ENCODE data around the gene PPIG. TPM values are rescaled to one million over a fixed set of nuclear protein-coding genes. Genes with fewer than 3 reads are reported as not detected.
A peak's percentile ranks its signal among the peaks of the same experiment; 100 is the strongest.

PPIG gene
- total and polyA plus RNA-seq, 9 of the 15 experiments (the other 6 are each of a cell fraction or from before 2014, with no cell fraction given), result 52.5 to 166 (median 124) TPM

DNA sequence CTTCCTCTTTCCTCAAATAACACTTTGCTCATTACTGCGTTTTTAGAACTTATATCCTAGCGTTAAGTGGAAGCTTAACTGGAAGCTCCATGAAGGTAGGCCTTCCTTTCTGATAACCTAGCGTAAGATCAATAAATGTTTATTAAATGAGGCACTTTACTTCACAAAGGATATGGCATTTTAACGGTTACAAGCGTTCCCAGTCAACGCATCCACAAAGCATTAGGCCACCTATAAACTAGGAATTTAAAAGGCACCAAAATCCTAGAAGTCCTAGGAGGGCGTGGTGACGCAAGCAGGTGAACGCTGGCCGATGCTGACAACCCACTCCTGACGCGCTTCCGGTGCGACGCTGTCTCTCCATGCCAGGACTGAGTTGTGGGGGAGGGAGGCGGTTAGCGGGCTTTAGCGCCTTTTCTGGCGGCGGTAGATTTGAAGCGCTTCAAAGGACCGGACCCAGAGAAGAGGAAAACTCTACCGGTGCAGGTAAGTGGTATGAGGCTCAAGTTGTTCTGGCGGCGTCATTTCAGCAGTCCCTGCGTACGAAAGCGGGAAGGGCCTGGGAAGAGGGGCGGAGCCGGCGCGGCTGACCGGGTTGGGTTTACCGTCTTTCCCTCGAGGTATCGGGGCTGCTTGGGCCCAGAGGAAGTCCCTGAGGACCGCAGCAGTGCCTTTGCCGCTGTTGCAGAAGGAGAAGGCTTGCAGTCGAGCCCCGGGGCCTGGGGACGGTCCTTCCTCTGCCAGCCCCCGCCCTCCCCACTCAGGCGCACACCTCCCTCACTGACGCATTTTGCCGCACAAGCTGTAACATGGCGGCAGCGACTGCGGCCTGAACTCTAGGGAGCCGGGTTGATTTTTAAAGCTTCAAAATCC is at the start of gene PPIG (continued):
- TF ChIP-seq, protein P1, sequence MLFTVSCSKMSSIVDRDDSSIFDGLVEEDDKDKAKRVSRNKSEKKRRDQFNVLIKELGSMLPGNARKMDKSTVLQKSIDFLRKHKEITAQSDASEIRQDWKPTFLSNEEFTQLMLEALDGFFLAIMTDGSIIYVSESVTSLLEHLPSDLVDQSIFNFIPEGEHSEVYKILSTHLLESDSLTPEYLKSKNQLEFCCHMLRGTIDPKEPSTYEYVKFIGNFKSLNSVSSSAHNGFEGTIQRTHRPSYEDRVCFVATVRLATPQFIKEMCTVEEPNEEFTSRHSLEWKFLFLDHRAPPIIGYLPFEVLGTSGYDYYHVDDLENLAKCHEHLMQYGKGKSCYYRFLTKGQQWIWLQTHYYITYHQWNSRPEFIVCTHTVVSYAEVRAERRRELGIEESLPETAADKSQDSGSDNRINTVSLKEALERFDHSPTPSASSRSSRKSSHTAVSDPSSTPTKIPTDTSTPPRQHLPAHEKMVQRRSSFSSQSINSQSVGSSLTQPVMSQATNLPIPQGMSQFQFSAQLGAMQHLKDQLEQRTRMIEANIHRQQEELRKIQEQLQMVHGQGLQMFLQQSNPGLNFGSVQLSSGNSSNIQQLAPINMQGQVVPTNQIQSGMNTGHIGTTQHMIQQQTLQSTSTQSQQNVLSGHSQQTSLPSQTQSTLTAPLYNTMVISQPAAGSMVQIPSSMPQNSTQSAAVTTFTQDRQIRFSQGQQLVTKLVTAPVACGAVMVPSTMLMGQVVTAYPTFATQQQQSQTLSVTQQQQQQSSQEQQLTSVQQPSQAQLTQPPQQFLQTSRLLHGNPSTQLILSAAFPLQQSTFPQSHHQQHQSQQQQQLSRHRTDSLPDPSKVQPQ (CRISPR knock-in tag; IDR thresholded peaks at IDR 0.05; ENCODE audit: borderline replicate concordance), result no peak
- TF ChIP-seq HMG20B (CRISPR knock-in tag; IDR thresholded peaks at IDR 0.05) (no peak; the same call in 1 of the 2 replicates), CBFA2T2 (conservative IDR thresholded peaks at IDR 0.05) (no peak), FIP1L1 (IDR thresholded peaks at IDR 0.05; ENCODE audit: low read depth, low read length, poor library complexity, severe bottlenecking) (peak; percentile 33), CEBPB (tag; IDR thresholded peaks at IDR 0.05) (peak; percentile 94), FOXJ2 (tag; IDR thresholded peaks at IDR 0.05) (peak; percentile 55; the same call in 1 of the 2 replicates), BRD4 (IDR thresholded peaks at IDR 0.05) (0 out of 2 replicates have a peak, but pooled peaks have one; percentile 66), MCM3 (IDR thresholded peaks at IDR 0.05) (no peak), ZBTB17 (CRISPR knock-in tag; IDR thresholded peaks at IDR 0.05) (peak; percentile 12; the same call in 1 of the 2 replicates)
- TF ChIP-seq, protein P2, sequence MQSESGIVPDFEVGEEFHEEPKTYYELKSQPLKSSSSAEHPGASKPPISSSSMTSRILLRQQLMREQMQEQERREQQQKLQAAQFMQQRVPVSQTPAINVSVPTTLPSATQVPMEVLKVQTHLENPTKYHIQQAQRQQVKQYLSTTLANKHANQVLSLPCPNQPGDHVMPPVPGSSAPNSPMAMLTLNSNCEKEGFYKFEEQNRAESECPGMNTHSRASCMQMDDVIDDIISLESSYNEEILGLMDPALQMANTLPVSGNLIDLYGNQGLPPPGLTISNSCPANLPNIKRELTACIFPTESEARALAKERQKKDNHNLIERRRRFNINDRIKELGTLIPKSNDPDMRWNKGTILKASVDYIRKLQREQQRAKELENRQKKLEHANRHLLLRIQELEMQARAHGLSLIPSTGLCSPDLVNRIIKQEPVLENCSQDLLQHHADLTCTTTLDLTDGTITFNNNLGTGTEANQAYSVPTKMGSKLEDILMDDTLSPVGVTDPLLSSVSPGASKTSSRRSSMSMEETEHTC (IDR thresholded peaks at IDR 0.05), result no peak
- TF ChIP-seq, protein P3, sequence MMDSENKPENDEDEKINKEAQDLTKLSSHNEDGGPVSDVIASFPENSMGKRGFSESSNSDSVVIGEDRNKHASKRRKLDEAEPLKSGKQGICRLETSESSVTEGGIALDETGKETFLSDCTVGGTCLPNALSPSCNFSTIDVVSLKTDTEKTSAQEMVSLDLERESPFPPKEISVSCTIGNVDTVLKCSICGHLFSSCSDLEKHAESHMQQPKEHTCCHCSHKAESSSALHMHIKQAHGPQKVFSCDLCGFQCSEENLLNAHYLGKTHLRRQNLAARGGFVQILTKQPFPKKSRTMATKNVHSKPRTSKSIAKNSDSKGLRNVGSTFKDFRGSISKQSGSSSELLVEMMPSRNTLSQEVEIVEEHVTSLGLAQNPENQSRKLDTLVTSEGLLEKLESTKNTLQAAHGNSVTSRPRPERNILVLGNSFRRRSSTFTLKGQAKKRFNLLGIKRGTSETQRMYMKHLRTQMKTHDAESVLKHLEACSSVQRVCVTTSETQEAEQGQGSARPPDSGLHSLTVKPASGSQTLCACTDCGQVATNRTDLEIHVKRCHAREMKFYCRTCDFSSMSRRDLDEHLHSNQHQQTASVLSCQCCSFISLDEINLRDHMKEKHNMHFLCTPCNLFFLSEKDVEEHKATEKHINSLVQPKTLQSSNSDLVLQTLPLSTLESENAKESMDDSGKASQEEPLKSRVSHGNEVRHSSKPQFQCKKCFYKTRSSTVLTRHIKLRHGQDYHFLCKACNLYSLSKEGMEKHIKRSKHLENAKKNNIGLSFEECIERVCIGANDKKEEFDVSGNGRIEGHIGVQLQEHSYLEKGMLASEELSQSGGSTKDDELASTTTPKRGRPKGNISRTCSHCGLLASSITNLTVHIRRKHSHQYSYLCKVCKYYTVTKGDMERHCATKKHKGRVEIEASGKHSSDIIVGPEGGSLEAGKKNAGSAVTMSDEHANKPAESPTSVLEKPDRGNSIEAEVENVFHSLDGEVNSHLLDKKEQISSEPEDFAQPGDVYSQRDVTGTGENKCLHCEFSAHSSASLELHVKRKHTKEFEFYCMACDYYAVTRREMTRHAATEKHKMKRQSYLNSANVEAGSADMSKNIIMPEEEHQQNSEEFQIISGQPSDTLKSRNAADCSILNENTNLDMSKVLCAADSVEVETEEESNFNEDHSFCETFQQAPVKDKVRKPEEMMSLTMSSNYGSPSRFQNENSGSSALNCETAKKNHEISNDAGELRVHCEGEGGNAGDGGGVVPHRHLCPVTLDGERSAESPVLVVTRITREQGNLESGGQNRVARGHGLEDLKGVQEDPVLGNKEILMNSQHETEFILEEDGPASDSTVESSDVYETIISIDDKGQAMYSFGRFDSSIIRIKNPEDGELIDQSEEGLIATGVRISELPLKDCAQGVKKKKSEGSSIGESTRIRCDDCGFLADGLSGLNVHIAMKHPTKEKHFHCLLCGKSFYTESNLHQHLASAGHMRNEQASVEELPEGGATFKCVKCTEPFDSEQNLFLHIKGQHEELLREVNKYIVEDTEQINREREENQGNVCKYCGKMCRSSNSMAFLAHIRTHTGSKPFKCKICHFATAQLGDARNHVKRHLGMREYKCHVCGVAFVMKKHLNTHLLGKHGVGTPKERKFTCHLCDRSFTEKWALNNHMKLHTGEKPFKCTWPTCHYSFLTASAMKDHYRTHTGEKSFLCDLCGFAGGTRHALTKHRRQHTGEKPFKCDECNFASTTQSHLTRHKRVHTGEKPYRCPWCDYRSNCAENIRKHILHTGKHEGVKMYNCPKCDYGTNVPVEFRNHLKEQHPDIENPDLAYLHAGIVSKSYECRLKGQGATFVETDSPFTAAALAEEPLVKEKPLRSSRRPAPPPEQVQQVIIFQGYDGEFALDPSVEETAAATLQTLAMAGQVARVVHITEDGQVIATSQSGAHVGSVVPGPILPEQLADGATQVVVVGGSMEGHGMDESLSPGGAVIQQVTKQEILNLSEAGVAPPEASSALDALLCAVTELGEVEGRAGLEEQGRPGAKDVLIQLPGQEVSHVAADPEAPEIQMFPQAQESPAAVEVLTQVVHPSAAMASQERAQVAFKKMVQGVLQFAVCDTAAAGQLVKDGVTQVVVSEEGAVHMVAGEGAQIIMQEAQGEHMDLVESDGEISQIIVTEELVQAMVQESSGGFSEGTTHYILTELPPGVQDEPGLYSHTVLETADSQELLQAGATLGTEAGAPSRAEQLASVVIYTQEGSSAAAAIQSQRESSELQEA (IDR thresholded peaks at IDR 0.05; ENCODE audit: low read depth), result no peak
- TF ChIP-seq, protein P4, sequence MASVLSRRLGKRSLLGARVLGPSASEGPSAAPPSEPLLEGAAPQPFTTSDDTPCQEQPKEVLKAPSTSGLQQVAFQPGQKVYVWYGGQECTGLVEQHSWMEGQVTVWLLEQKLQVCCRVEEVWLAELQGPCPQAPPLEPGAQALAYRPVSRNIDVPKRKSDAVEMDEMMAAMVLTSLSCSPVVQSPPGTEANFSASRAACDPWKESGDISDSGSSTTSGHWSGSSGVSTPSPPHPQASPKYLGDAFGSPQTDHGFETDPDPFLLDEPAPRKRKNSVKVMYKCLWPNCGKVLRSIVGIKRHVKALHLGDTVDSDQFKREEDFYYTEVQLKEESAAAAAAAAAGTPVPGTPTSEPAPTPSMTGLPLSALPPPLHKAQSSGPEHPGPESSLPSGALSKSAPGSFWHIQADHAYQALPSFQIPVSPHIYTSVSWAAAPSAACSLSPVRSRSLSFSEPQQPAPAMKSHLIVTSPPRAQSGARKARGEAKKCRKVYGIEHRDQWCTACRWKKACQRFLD (CRISPR knock-in tag; IDR thresholded peaks at IDR 0.05), result peak; percentile 87
